Transverse colon (tissue), 4 donors: ENCODE results near the gene LRP8. TPM values are rescaled to one million over a fixed set of nuclear protein-coding genes. Genes with fewer than 3 reads are reported as not detected.

ENCODE experiments used
- DNase-seq: peaks from one replicate; pipeline ENCODE4 v3.0.0-alpha.2; 2019
- H3K27ac ChIP-seq, 4 donors: fragments of 200-600 bp; sonication (generic); 2 replicates each; pipeline ENCODE4 v1.5.1; 2016 to 2018; ENCODE audit warnings: inconsistent platforms in 4 of 4
- H3K27me3 ChIP-seq: fragments of 200-600 bp; sonication (generic); 2 replicates; pipeline ENCODE4 v1.5.1; 2017; ENCODE audit warnings: inconsistent platforms
- H3K36me3 ChIP-seq, 4 donors: fragments of 200-600 bp; sonication (generic); 2 replicates each; pipeline ENCODE4 v1.5.1; 2017 to 2019; ENCODE audit warnings: inconsistent platforms in 4 of 4
- H3K4me1 ChIP-seq, 4 donors: fragments of 200-600 bp; sonication (generic); 2 replicates each; pipeline ENCODE4 v1.5.1; 2017 to 2020; ENCODE audit warnings: inconsistent platforms in 4 of 4
- H3K4me3 ChIP-seq, 4 donors: fragments of 200-600 bp; sonication (generic); 1 replicate in 1 of 4; 2 replicates in 3 of 4; pipeline versions ENCODE4 v1.5.1 to v1.6.1; 2017 to 2019; ENCODE audit warnings: inconsistent platforms in 4 of 4
- H3K9me3 ChIP-seq, 2 donors: fragments of 200-600 bp; sonication (generic); 2 replicates each; pipeline ENCODE4 v1.5.1; 2017 to 2019; ENCODE audit warnings: inconsistent platforms in 2 of 2
- EP300 ChIP-seq: sonication (generic); formaldehyde crosslinking; IDR thresholded peaks from one replicate; pipeline ENCODE4 v1.6.1; 2017; ENCODE audit warnings: antibody characterized with exemption, low read depth
- POLR2A ChIP-seq: fragments of 450-650 bp; IDR thresholded peaks from one replicate; pipeline ENCODE4 v1.6.1; 2016; ENCODE audit warnings: antibody characterized with exemption, mild to moderate bottlenecking, moderate library complexity
- POLR2AphosphoS5 ChIP-seq, 3 donors: sonication (generic); formaldehyde crosslinking; IDR thresholded peaks; one replicate each; pipeline ENCODE4 v1.6.1; 2016; ENCODE audit warnings: antibody characterized with exemption in 3 of 3
- WGBS, 2 donors: methylation state at CpG; one replicate each; pipeline ENCODE4 v1.1.5; 2018; ENCODE audit warnings: low coverage in 1 of 2; 5-methylcytosine and 5-hydroxymethylcytosine counted together
- in situ Hi-C, 4 donors: fragments of 200-750 bp; cut with MboI; loops; one replicate each; pipeline versions ENCODE4 v1.15.0 to v1.15.1; 2017; ENCODE audit warnings: low sequenced_read_pairs in 3 of 4, low pct_ligation_motif_present in 1 of 4, low pct_unique_long_range_greater_than_20kb in 1 of 4
- intact Hi-C: fragments of 100-400 bp; cut with DNase I; formaldehyde crosslinking; loops from one replicate; pipeline ENCODE4 v1.15.1; 2023; ENCODE audit warnings: low total_unique reads
- total RNA-seq, 4 donors: library from RNA; depleted of rRNA; stranded (reverse); fragments of >200 nt; gene quantifications; one replicate each; pipeline ENCODE4 v1.1.0, GENCODE V29; 2016
- TF ChIP-seq, protein P1 (sequence below), 5 experiments: fragments of 200-600 bp in 3 of 5; fragments of 450-650 bp in 2 of 5; sonication (generic) in 3 of 5; IDR thresholded peaks; 1 replicate in 2 of 5; 2 replicates in 3 of 5; pipeline ENCODE4 v1.5.1; 2016 to 2017; ENCODE audit warnings: antibody characterized with exemption in 5 of 5, inconsistent platforms in 3 of 5, mild to moderate bottlenecking in 2 of 5, moderate library complexity in 1 of 5

LRP8 gene
- total RNA-seq, 4 donors from 2014 or later: 0.37 to 10.7 (median 1.4) TPM

DNA sequence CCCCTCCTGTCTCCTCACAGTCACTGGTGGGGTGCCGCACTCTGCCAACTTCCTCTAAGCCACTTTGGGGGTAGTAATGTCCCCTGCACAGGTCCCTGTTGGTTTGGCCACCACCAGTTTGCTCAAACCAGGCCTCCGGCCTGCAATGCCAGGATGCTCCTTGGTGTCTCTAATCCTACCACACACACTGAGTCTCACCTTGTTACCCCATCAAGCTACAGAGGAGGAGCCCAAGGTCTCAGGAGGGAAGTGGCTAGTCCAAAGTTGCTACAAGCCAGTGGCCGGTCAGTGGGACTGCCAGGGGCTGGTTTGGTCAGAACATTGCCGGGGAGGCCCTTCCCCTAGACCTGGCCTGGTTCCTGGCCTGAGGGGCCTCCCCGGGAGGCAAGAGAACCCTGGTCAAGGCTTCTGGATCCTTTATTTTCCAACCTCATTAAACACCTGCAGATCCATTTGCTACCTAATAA is 21.5 kb upstream of the LRP8 start:
- DNase-seq: no peak
- intact Hi-C loops: no loop called here

DNA sequence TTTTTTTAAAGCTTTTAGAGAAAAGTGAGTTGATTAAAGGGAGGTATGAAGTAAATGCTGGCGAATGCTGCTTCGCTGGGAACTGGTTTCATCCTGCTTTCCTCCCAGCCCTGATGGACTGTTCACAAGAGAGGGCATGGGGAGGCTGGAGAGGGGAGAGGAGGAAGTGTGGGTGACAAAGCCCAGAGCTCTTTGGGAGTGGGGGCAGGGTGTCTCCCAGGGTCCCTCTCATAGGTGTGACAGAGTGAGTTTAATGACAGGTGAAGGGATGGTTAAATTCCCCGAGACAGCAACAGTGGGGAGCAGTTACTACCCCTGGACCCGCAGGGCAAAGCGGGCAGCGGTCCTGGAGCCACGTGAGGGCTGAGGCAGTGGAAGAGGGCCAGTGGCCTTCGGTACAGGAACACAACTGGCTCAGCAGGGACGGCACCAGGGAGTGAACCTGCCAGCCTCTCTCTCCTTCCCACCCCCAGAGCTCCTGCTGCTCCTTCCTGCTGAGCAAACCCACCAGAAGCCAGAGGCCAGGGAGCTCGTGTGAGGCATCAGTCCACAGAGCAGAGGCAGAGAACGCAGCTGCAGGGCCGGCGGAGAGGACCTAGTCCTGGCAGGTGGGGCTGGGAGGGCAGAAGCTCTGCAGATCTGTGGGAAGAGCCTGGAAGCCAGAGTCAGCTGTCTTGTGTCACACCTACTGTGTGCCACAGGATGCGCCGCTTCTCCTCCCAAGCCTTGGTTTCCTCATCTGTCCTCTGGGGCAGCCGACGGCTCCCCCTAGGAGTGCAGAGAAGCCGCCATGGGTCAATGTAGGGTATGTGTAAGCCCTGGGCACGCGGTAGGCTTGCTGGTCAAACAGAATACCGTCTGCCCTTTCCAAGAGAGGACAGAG is 20.9 kb upstream of the LRP8 start:
- 87 to 91% methylated on average over 2 to 21 of the region's 21 CpGs for WGBS, 2 donors
- Histone ChIP-seq H3K4me1 (no peaks in the 10 kb centered on the region), H3K27ac (no peak overlapping the region), H3K27me3 (no peaks in the 10 kb centered on the region), H3K9me3 (no peaks in the 10 kb centered on the region), H3K36me3 (no peaks in the 10 kb centered on the region), H3K4me3 (no peak overlapping the region)
- intact Hi-C loops: no loop called here
- TF ChIP-seq POLR2A (no peak), POLR2AphosphoS5 (IDR thresholded peaks at IDR 0.05) (no peak), EP300 (no peak)
- TF ChIP-seq, protein P1, sequence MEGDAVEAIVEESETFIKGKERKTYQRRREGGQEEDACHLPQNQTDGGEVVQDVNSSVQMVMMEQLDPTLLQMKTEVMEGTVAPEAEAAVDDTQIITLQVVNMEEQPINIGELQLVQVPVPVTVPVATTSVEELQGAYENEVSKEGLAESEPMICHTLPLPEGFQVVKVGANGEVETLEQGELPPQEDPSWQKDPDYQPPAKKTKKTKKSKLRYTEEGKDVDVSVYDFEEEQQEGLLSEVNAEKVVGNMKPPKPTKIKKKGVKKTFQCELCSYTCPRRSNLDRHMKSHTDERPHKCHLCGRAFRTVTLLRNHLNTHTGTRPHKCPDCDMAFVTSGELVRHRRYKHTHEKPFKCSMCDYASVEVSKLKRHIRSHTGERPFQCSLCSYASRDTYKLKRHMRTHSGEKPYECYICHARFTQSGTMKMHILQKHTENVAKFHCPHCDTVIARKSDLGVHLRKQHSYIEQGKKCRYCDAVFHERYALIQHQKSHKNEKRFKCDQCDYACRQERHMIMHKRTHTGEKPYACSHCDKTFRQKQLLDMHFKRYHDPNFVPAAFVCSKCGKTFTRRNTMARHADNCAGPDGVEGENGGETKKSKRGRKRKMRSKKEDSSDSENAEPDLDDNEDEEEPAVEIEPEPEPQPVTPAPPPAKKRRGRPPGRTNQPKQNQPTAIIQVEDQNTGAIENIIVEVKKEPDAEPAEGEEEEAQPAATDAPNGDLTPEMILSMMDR (IDR thresholded peaks at IDR 0.05): no peak
- in situ Hi-C loops: no loop called here
- DNase-seq: no peak

More for the DNA sequence above, 21.5 kb upstream of the LRP8 start:
- WGBS, 2 donors: 98% methylated on average over 5 of the region's 5 CpGs; no CpG with 5 or more reads in 1 of the 2 donors
- Histone ChIP-seq H3K4me3 (no peak overlapping the region), H3K9me3 (no peaks in the 10 kb centered on the region), H3K27me3 (no peaks in the 10 kb centered on the region), H3K27ac (no peak overlapping the region), H3K4me1 (no peaks in the 10 kb centered on the region), H3K36me3 (no peaks in the 10 kb centered on the region)
- in situ Hi-C loops: no loop called here
- TF ChIP-seq EP300 (no peak), POLR2AphosphoS5 (IDR thresholded peaks at IDR 0.05) (no peak), POLR2A (no peak)
- TF ChIP-seq, protein P1 (IDR thresholded peaks at IDR 0.05): no peak

DNA sequence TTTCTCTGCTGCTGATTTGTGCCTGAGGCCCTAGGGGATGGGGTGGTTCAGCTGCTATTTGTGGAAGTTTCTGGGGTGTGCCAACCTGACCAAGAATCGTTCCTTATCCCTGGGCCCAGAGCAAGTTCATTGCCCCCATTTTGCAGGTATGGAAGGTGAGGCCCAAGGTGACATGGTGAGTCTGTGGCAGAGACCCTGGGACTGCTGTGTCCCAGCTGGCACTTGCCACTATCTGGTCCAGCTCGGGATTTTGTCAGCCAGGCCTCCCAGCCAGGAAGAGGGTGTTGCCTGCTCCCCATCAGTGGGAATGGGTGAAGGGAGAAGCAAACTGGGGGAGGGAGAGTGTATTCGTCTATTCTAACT is 18.9 kb upstream of the LRP8 start:
- no peaks in the 10 kb centered on the region for H3K27me3 ChIP-seq
- DNase-seq: no peak
- H3K36me3 ChIP-seq: no peaks in the 10 kb centered on the region
- intact Hi-C loops: no loop called here
- no peaks in the 10 kb centered on the region for H3K9me3 ChIP-seq
- 75 to 93% methylated on average over 2 to 3 of the region's 3 CpGs for WGBS, 2 donors
- TF ChIP-seq POLR2AphosphoS5 (IDR thresholded peaks at IDR 0.05) (no peak), POLR2A (no peak), EP300 (no peak)
- TF ChIP-seq, protein P1 (IDR thresholded peaks at IDR 0.05): no peak
- H3K4me3 ChIP-seq: no peak overlapping the region
- no peak overlapping the region for H3K27ac ChIP-seq
- H3K4me1 ChIP-seq: no peaks in the 10 kb centered on the region
- in situ Hi-C loops: no loop called here

DNA sequence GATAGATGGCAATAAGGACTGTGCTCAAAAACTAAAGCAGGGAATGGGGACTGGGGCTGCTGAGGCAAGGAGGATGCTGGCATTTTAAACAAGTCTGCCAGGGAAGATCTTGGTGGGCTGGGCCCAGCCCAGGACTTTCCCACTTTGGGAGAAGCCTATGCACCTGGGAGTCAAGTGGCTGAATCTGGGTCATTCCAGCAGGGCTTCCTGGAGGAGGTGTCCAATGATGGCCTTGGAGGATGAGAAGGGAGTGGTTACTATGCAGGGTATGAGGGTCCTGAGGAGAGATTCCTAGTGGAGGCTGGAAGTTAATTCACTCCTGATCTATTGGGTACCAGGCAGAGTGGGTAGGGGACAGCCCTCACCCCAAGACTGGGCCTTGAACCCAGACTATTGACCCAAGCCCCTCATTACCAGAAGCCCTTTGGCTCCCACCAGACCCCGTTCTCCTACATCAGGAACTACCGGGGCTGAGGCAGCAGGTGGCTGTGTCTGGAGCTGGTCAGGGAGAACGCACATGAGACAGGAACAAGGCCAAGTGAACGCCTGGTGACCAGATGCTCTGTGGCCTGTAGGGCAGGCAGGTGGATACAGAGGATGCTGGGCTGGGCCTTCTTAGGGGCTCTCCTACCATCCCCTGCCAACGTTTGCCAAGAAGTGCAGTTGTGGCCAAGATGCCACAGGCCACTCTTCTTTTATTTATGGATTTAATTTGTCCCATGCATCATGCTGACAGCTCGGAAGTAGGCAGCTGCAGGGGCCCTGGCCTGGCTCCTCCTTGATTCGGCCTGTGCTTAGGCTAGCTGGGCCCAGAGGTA is 18.3 kb upstream of the LRP8 start:
- intact Hi-C loops: no loop called here
- H3K36me3 ChIP-seq: no peaks in the 10 kb centered on the region
- no peak for DNase-seq
- TF ChIP-seq, protein P1 (IDR thresholded peaks at IDR 0.05): no peak
- TF ChIP-seq EP300 (no peak), POLR2AphosphoS5 (IDR thresholded peaks at IDR 0.05) (no peak), POLR2A (no peak)
- no peak overlapping the region for H3K27ac ChIP-seq
- no peaks in the 10 kb centered on the region for H3K27me3 ChIP-seq
- H3K9me3 ChIP-seq: no peaks in the 10 kb centered on the region
- no peaks in the 10 kb centered on the region for H3K4me1 ChIP-seq
- WGBS, 2 donors: 86% methylated on average over 7 of the region's 7 CpGs; no CpG with 5 or more reads in 1 of the 2 donors
- no peak overlapping the region for H3K4me3 ChIP-seq
- in situ Hi-C loops: no loop called here
